ENCODE data around the gene TNKS1BP1.
"Not testable (repeated sequence)": the region's sequence is repeated elsewhere in the genome, so short reads cannot be mapped to it uniquely, and the experiment has no call there.

Gene TNKS1BP1

DNA sequence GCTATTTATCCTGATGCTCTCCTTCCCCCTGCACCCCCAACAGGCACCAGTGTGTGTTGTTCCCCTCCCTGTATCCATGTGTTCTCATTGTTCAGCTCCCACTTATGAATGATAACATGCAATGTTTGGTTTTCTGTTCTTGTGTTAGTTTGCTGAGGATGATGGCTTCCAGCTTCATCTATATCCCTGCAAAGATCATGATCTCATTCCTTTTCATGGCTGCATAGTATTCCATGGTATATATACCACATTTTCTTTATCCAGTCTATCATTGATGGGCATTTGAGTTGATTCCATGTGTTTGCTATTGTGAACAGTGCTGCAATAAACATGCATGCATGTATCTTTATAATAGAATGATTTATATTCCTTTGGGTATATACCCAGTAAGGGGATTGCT, 36.7 kb upstream of the TNKS1BP1 start:
- H3K27me3 ChIP-seq (ENCODE audit: control insufficient read depth in 1 of 2, insufficient read depth in 2 of 2, low read length in 2 of 2); H3K9me3 ChIP-seq (ENCODE audit: control insufficient read depth in 1 of 2, low read length in 2 of 2); H3K36me3 ChIP-seq (ENCODE audit: control insufficient read depth in 1 of 2, insufficient read depth in 2 of 2, low read length in 2 of 2); H3K27ac ChIP-seq (ENCODE audit: low read depth, low read length); H3K4me1 ChIP-seq (ENCODE audit: control insufficient read depth in 1 of 2, insufficient read depth in 2 of 2, low read length in 2 of 2); H3K9ac ChIP-seq (ENCODE audit: low read depth in 1 of 2, low read length in 2 of 2); H3K4me3 ChIP-seq (ENCODE audit: low read depth in 1 of 2, low read length in 2 of 2): not testable (repeated sequence)

DNA sequence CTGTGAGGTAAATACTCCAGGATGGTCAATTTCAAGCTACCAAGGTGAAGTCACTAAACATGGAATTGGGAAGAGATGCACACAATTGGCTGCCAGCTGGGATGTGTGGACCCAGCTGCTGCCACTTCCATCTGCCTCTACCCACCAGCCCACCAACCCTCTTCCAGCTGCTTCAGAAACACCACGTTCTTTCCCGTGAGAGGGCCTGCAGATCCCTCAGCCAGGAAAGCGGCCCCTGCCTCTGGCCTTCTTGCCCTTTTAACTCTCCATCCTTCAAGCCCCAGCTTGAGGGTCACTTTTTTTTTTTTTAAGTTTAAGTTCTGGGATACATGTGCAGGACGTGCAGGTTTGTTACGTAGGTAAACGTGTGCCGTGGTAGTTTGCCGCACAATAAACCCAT, 36.2 kb upstream of the TNKS1BP1 start:
- no peak overlapping the region for H3K27ac ChIP-seq (ENCODE audit: low read depth, low read length)
- H3K36me3 ChIP-seq (ENCODE audit: control insufficient read depth in 1 of 2, insufficient read depth in 2 of 2, low read length in 2 of 2), result no peaks in the 10 kb centered on the region
- H3K4me3 ChIP-seq (ENCODE audit: low read depth in 1 of 2, low read length in 2 of 2), result no peak overlapping the region
- no peaks in the 10 kb centered on the region for H3K9me3 ChIP-seq (ENCODE audit: control insufficient read depth in 1 of 2, low read length in 2 of 2)
- peaks cover 0 to 3% of the 10 kb centered on the region in 2 donors for H3K4me1 ChIP-seq (ENCODE audit: control insufficient read depth in 1 of 2, insufficient read depth in 2 of 2, low read length in 2 of 2)
- H3K9ac ChIP-seq (ENCODE audit: low read depth in 1 of 2, low read length in 2 of 2), result no peak overlapping the region
- no peaks in the 10 kb centered on the region for H3K27me3 ChIP-seq (ENCODE audit: control insufficient read depth in 1 of 2, insufficient read depth in 2 of 2, low read length in 2 of 2)

- H3K4me1 ChIP-seq (ENCODE audit: control insufficient read depth in 1 of 2, insufficient read depth in 2 of 2, low read length in 2 of 2), result peaks cover 0 to 3% of the 10 kb centered on the region in 2 donors
- H3K9me3 ChIP-seq (ENCODE audit: control insufficient read depth in 1 of 2, low read length in 2 of 2), result no peaks in the 10 kb centered on the region
- H3K4me3 ChIP-seq (ENCODE audit: low read depth in 1 of 2, low read length in 2 of 2), result no peak overlapping the region
- H3K36me3 ChIP-seq (ENCODE audit: control insufficient read depth in 1 of 2, insufficient read depth in 2 of 2, low read length in 2 of 2), result no peaks in the 10 kb centered on the region
- no peak overlapping the region for H3K9ac ChIP-seq (ENCODE audit: low read depth in 1 of 2, low read length in 2 of 2)
- no peaks in the 10 kb centered on the region for H3K27me3 ChIP-seq (ENCODE audit: control insufficient read depth in 1 of 2, insufficient read depth in 2 of 2, low read length in 2 of 2)
- no peak overlapping the region for H3K27ac ChIP-seq (ENCODE audit: low read depth, low read length)
These were observed 35.3 kb upstream of the TNKS1BP1 start for GRCh38 chr11:57359896-57360690.

- Histone ChIP-seq H3K36me3 (ENCODE audit: control insufficient read depth in 1 of 2, insufficient read depth in 2 of 2, low read length in 2 of 2) (no peaks in the 10 kb centered on the region), H3K27me3 (ENCODE audit: control insufficient read depth in 1 of 2, insufficient read depth in 2 of 2, low read length in 2 of 2) (no peaks in the 10 kb centered on the region), H3K4me3 (ENCODE audit: low read depth in 1 of 2, low read length in 2 of 2) (no peak overlapping the region), H3K9ac (ENCODE audit: low read depth in 1 of 2, low read length in 2 of 2) (no peak overlapping the region), H3K9me3 (ENCODE audit: control insufficient read depth in 1 of 2, low read length in 2 of 2) (no peaks in the 10 kb centered on the region), H3K4me1 (ENCODE audit: control insufficient read depth in 1 of 2, insufficient read depth in 2 of 2, low read length in 2 of 2) (peaks cover 0 to 3% of the 10 kb centered on the region in 2 donors), H3K27ac (ENCODE audit: low read depth, low read length) (no peak overlapping the region)
These were observed 34.6 kb upstream of the TNKS1BP1 start for GRCh38 chr11:57359396-57359795.

GRCh38 chr11:57358991-57359390, 34.2 kb upstream of the TNKS1BP1 start:
- no peak overlapping the region for H3K9ac ChIP-seq (ENCODE audit: low read depth in 1 of 2, low read length in 2 of 2)
- H3K27ac ChIP-seq (ENCODE audit: low read depth, low read length), result no peak overlapping the region

DNA sequence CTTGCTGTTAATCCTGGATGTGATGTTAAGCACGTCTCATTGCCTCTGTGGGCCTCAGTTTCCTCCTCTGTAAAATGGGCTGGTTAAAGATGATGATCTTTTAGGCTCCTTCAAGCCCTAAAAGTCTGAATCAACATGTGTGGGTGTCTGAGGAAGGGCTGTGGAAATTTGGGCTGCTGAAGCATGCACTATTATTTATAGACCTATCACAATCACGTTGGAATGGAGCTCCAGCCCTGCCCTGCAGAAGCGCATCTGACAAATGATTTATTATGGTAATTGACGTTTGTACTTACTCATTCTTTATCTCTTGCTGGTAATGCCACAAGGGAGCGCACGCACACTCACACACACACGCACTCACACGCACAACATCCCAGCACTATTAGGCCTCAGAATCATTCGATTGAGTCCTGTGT, 33.8 kb upstream of the TNKS1BP1 start:
- no peaks in the 10 kb centered on the region for H3K27me3 ChIP-seq (ENCODE audit: control insufficient read depth in 1 of 2, insufficient read depth in 2 of 2, low read length in 2 of 2)
- H3K36me3 ChIP-seq (ENCODE audit: control insufficient read depth in 1 of 2, insufficient read depth in 2 of 2, low read length in 2 of 2), result no peaks in the 10 kb centered on the region
- no peak overlapping the region for H3K4me3 ChIP-seq (ENCODE audit: low read depth in 1 of 2, low read length in 2 of 2)
- H3K9me3 ChIP-seq (ENCODE audit: control insufficient read depth in 1 of 2, low read length in 2 of 2), result no peaks in the 10 kb centered on the region
- no peak overlapping the region for H3K27ac ChIP-seq (ENCODE audit: low read depth, low read length)
- peaks cover 0 to 3% of the 10 kb centered on the region in 2 donors for H3K4me1 ChIP-seq (ENCODE audit: control insufficient read depth in 1 of 2, insufficient read depth in 2 of 2, low read length in 2 of 2)
- no peak overlapping the region for H3K9ac ChIP-seq (ENCODE audit: low read depth in 1 of 2, low read length in 2 of 2)

More at GRCh38 chr11:57358991-57359390, 34.2 kb upstream of the TNKS1BP1 start:
- Histone ChIP-seq H3K9me3 (ENCODE audit: control insufficient read depth in 1 of 2, low read length in 2 of 2) (no peaks in the 10 kb centered on the region), H3K36me3 (ENCODE audit: control insufficient read depth in 1 of 2, insufficient read depth in 2 of 2, low read length in 2 of 2) (no peaks in the 10 kb centered on the region), H3K4me1 (ENCODE audit: control insufficient read depth in 1 of 2, insufficient read depth in 2 of 2, low read length in 2 of 2) (peaks cover 0 to 3% of the 10 kb centered on the region in 2 donors), H3K27me3 (ENCODE audit: control insufficient read depth in 1 of 2, insufficient read depth in 2 of 2, low read length in 2 of 2) (no peaks in the 10 kb centered on the region), H3K4me3 (ENCODE audit: low read depth in 1 of 2, low read length in 2 of 2) (no peak overlapping the region)

DNA sequence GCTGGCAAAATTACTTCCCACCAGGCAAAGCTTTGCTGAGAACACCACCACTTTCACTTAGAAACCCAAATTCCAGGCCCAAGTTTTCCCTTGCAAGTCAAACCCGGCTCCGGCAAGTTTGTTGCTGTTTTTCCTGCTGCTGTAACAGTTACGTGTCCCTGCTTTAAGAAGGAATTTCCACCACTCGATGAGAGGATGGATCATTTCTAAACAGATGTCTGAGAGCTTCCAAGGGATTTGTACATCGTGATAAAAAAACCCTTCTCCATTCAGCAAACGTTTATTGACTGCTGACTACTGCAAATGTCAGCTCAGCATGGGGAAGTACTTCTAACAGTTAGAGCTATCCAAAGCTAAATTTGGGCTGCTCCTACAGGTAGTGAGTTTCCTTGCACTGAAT, 33.1 kb upstream of the TNKS1BP1 start:
- peaks cover 0 to 3% of the 10 kb centered on the region in 2 donors for H3K4me1 ChIP-seq (ENCODE audit: control insufficient read depth in 1 of 2, insufficient read depth in 2 of 2, low read length in 2 of 2)

GRCh38 chr11:57357310-57357709, 32.6 kb upstream of the TNKS1BP1 start:
- H3K4me1 ChIP-seq (ENCODE audit: control insufficient read depth in 1 of 2, insufficient read depth in 2 of 2, low read length in 2 of 2), result peaks cover 0 to 3% of the 10 kb centered on the region in 2 donors
- no peaks in the 10 kb centered on the region for H3K9me3 ChIP-seq (ENCODE audit: control insufficient read depth in 1 of 2, low read length in 2 of 2)
- no peak overlapping the region for H3K27ac ChIP-seq (ENCODE audit: low read depth, low read length)
- H3K36me3 ChIP-seq (ENCODE audit: control insufficient read depth in 1 of 2, insufficient read depth in 2 of 2, low read length in 2 of 2), result no peaks in the 10 kb centered on the region
- H3K4me3 ChIP-seq (ENCODE audit: low read depth in 1 of 2, low read length in 2 of 2), result no peak overlapping the region
- H3K27me3 ChIP-seq (ENCODE audit: control insufficient read depth in 1 of 2, insufficient read depth in 2 of 2, low read length in 2 of 2), result no peaks in the 10 kb centered on the region
- no peak overlapping the region for H3K9ac ChIP-seq (ENCODE audit: low read depth in 1 of 2, low read length in 2 of 2)

More for the DNA sequence above, 33.1 kb upstream of the TNKS1BP1 start:
- Histone ChIP-seq H3K27me3 (ENCODE audit: control insufficient read depth in 1 of 2, insufficient read depth in 2 of 2, low read length in 2 of 2) (no peaks in the 10 kb centered on the region), H3K27ac (ENCODE audit: low read depth, low read length) (no peak overlapping the region), H3K4me3 (ENCODE audit: low read depth in 1 of 2, low read length in 2 of 2) (no peak overlapping the region), H3K9me3 (ENCODE audit: control insufficient read depth in 1 of 2, low read length in 2 of 2) (no peaks in the 10 kb centered on the region), H3K36me3 (ENCODE audit: control insufficient read depth in 1 of 2, insufficient read depth in 2 of 2, low read length in 2 of 2) (no peaks in the 10 kb centered on the region), H3K9ac (ENCODE audit: low read depth in 1 of 2, low read length in 2 of 2) (no peak overlapping the region)

- H3K4me3 ChIP-seq (ENCODE audit: low read depth in 1 of 2, low read length in 2 of 2), result no peak overlapping the region
These were observed 31.5 kb upstream of the TNKS1BP1 start for GRCh38 chr11:57356268-57356667.

GRCh38 chr11:57354699-57355098, 29.9 kb upstream of the TNKS1BP1 start:
- Histone ChIP-seq H3K4me3 (ENCODE audit: low read depth in 1 of 2, low read length in 2 of 2) (no peak overlapping the region), H3K9me3 (ENCODE audit: control insufficient read depth in 1 of 2, low read length in 2 of 2) (peaks cover 0 to 3% of the 10 kb centered on the region in 2 donors), H3K27ac (ENCODE audit: low read depth, low read length) (no peak overlapping the region), H3K4me1 (ENCODE audit: control insufficient read depth in 1 of 2, insufficient read depth in 2 of 2, low read length in 2 of 2) (peaks cover 0 to 3% of the 10 kb centered on the region in 2 donors), H3K36me3 (ENCODE audit: control insufficient read depth in 1 of 2, insufficient read depth in 2 of 2, low read length in 2 of 2) (no peaks in the 10 kb centered on the region), H3K27me3 (ENCODE audit: control insufficient read depth in 1 of 2, insufficient read depth in 2 of 2, low read length in 2 of 2) (no peaks in the 10 kb centered on the region), H3K9ac (ENCODE audit: low read depth in 1 of 2, low read length in 2 of 2) (no peak overlapping the region)

More at GRCh38 chr11:57356268-57356667, 31.5 kb upstream of the TNKS1BP1 start:
- H3K9ac ChIP-seq (ENCODE audit: low read depth in 1 of 2, low read length in 2 of 2), result no peak overlapping the region
- H3K9me3 ChIP-seq (ENCODE audit: control insufficient read depth in 1 of 2, low read length in 2 of 2), result peaks cover 0 to 3% of the 10 kb centered on the region in 2 donors
- H3K27ac ChIP-seq (ENCODE audit: low read depth, low read length), result no peak overlapping the region
- H3K36me3 ChIP-seq (ENCODE audit: control insufficient read depth in 1 of 2, insufficient read depth in 2 of 2, low read length in 2 of 2), result no peaks in the 10 kb centered on the region
- peaks cover 0 to 3% of the 10 kb centered on the region in 2 donors for H3K4me1 ChIP-seq (ENCODE audit: control insufficient read depth in 1 of 2, insufficient read depth in 2 of 2, low read length in 2 of 2)
- no peaks in the 10 kb centered on the region for H3K27me3 ChIP-seq (ENCODE audit: control insufficient read depth in 1 of 2, insufficient read depth in 2 of 2, low read length in 2 of 2)

Measured in duodenal mucosa (tissue), 2 donors.